DMS153 treated with DMSO at 0.1 percent for 48 hours (cell line): ENCODE results near the gene SLC25A42.

Source experiments
- DNase-seq: peaks from one replicate; lab custom pipeline; 2025; ENCODE audit not compliant: unreplicated experiment; lab: John Stamatoyannopoulos, UW

SLC25A42 gene

DNA sequence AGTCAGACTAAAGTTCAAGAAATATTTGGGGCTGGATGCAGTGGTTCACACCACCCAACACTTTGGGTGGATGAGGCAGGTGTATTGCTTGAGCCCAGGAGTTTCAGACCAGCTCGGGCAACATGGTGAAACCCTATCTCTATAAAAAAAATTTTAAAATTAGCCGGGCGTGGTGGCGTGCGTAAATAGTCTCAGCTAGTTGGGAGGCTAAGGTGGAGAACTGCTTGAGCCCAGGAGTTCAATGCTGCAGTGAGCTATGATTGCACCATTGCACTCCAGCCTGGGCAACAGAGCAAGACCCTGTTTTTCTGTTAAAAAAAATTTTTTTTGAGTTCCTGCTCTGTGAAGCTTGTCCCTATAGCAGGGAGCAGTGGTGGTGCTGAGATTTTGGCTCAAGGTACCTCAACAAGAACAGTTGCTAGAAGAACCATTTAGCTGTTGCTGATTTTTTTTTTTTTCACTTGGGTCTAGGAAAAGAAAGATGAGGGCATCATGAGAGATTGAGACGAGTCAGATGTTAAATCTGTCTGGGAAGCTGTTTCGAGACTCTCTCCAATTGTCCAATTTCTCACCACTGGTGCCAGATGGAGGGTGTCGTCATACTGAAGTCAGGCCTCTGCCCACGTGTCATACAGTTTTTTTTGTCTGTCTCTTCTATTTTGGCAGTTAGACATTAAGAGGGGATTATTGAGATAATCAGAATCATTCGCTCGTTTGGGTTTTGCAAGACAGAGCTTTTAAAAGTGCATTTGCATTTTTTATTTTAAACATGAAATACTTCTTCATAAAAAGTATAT lies 3.7 kb downstream of the SLC25A42 start:
- no peak for DNase-seq

DNA sequence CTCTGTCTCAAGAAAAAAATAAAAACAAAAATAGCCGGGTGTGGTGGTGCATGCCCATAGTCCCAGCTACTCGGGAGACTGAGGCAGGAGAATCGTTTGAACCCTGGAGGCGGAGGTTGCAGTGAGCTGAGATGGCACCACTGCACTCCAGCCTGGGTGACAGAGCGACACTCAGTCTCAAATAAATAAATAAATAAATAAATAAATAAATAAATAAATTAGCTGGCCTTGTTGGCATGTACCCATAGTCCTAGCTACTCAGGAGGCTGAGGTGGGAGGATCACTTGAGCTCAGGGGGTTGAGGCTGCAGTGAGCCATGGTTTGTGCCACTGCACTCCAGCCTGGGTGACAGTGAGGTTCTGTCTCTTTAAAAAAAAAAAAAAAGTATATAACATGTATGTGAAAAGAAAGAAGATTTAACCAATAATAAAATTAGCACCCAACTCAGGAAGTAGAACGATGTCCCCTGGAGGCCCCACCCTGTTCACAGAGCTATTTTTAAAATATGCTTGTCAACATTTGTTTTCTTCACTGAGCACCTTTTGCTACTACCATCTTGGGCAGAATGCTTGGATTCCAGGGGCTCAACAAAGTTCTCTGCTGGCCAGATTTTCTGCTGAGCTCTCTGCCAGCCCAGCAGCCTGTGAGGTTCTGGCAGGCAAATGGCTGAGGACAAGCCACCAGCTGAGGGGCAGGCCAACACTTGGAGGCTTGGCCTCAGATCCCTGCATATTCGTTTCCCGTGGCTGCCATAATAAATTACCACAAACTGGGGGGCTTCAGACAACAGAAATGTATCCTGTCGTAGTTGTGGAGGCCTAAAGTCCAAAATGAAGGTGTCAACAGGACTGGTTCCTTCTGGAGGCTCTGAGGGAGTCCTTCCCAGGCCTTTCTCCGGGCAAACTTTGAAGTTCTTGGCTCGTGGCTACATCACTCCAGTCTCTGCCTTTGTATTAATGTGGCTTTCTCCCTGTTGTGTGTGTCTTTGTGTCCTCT lies 5.2 kb downstream of the SLC25A42 start:
- DNase-seq, result no peak

DNA sequence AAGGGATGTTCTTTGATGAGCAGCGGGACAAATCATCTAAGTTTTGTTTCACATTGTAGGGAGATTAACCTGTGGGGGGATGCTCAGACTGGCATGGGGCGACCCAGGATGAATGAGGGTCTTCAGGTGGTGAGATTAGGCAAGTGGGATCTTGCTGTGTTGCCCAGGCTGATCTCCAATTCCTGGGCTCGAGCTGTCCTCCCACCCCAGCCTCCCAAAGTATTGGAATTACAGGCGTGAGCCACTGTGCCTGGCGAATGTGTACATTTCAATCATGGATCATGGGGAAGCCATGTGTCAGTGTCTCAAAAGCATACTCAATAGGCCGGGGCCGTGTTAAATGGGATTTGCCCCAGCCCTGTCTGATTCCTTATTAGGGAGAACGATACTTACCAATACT lies 8.1 kb downstream of the SLC25A42 start:
- DNase-seq, result no peak

DNA sequence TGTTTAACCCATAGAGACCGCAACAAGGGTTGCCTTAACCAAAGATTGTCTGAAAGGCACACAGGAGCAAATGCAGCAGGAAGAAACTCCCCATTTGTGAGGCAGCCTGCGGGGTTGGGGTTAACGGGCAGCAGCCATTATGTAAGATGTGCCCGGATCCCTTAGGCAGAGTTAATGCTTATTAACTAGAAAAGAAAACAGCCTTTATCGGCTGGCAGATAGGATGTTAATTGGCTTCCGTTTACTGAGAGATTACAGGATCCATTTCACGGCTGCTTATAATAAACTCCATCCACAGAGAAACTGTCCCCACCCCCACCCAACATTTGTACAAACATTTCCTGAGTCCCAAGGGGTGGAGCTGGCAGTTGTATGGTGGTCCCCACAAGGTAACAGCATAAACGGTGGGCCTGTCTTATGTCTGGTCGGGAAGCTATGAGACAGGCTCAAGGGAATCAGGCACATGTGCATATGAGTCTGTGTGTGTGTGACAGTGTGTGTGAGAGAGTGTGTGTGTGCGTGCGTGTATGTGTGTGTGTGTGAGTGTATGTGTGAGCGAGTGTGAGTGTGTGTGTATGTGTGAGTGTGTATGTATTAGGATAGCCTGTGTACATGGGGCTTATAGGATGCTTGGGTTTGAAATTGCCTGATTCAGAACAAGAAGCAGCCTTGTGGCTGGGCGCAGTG lies 10.5 kb downstream of the SLC25A42 start:
- DNase-seq, result no peak

DNA sequence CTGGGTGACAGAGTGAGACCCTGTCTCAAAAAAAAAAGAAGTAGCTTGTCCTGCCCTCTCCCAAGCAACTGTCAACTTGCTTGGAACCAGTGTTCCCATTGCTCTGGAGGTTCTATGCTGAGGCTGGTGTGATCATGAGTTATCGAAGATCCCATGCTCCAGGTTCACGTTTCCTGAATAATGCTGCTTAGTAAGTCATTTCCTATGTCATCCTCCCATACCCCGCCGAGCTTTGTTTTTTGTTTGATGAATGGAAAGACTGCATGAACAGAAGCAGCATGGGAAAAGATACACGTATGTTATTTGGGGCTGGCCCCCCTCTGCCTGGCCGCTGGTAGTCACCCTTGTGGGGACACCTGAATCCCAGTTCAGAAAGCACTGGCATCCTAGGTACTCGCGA lies 11.3 kb downstream of the SLC25A42 start:
- no peak for DNase-seq

DNA sequence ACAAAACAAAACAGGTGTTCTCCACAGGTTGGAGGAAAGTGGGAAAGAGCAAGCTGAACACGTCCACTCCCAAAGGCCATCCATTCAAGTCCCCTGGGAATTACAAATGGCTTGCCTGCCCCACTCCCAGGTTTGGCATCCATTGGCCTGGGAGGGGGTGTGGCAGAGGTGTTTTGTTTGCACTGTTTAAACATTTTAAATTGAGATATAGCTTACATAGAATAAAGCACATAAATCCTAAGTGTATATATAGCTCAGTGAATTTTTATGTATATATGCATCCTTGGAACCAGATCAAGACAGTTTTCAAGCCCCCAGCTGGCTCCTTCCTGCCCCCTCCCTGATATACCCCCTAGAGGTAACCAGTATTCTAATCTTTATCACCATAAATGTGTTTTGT lies 12.7 kb downstream of the SLC25A42 start:
- no peak for DNase-seq

DNA sequence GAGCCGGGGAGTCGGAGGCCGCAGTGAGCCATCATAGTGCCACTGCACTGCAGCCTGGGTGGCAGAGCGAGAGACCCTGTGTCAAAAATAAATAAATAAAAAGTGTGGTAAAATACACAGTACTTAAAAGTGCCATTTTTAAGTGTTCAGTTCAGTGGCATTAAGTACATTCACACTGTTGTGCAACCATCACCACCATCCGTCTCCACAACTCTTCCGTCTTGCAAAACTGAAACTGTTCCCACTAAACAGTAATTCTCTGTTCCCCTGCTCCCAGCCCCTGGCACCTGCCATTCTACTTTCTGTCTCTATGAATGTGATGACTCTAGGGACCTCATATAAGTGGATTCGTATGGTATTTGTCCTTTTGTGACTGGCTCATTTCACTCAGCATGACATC lies 13.3 kb downstream of the SLC25A42 start:
- no peak for DNase-seq

DNA sequence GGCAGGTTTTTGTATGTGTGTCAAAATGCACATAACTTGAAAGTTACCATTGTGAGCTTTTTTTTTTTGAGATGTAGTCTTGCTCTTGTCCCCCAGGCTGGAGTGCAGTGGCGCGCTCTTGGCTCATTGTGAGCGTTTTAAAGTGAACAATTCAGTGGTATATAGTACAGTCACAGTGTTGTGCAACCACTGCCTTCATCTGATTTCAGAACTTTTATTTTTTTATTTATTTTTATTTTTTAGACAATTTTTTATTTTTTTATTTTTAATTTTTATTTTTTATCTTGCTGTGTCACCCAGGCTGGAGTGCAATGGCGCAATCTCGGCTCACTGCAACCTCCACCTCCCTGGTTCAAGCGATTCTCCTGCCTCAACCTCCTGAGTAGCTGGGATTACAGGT lies 15.0 kb downstream of the SLC25A42 start:
- no peak for DNase-seq

DNA sequence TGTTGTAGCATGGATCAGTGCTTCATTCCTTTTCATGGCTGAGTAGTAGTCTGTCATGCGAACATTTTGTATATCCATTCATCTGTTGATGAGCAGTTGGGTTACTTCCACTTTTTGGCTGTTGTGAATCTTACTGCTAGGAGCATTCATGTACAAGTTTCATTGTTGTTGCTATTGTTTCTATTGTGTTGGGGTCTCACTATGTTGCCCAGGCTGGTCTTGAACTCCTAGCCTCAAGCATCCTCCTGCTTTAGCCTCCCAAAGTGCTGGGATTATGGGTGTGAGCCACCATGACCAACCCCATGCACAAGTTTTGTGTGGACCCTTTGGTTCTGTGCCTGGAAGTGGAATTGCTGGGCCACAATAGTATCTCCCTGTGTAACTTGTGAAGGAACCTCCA lies 15.8 kb downstream of the SLC25A42 start:
- no peak for DNase-seq

DNA sequence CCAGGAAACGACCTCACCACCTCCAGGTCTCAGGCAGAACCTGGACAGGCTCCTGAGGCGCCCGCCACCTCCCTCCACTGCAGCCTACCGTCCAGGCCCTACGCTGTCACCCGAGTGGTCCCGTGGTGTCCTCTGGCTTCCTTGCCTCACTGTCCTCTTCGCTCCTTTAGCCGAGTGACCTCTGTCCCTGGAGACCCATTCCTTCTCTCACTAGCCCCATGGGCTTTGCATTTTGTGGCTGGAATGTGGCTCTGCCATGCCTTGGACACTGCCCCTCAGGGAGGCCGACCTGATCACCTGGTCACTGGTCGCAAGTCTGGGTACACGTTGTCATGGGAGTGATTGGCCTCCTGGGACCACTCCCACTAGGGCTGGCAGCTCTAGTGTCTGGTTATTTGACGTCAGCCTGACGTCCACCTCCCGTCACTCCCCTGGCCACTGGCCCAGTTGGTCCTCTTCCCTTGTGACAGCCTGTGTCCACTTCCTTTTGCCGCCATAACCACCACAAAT lies 17.9 kb downstream of the SLC25A42 start:
- no peak for DNase-seq

DNA sequence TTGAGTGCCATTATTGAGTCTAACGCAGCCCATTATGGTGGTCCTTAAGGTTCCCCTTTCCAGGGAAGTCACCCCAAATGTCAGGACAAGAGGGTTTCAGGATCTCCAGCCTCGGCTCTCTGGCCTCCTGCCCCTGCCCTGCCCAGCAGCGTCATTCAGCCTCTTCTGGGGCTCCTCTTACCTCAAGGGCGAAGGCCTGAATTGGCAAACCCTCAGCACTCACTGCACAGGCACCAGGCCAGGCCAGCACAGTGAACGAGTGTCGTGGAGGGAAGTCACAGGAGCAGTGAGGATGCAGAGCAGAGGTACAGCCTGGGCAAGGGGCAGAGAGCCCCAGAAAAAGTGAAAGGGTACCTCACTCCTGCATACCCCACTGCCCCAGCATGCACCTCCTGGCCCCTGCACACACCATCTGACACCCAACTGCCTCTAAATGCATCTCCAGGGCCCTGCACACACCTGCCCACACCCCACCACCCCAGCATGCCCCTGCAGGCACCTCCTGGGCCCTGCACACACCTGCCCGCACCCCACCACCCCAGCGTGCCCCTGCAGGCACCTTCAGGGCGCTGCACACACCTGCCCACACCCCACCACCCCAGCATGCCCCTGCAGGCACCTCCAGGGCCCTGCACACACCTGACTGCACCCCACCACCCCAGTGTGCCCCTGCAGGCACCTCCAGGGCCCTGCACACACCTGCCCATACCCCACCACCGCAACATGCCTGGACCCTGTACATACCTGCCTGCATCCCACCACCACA lies 19.8 kb downstream of the SLC25A42 start:
- no peak for DNase-seq

DNA sequence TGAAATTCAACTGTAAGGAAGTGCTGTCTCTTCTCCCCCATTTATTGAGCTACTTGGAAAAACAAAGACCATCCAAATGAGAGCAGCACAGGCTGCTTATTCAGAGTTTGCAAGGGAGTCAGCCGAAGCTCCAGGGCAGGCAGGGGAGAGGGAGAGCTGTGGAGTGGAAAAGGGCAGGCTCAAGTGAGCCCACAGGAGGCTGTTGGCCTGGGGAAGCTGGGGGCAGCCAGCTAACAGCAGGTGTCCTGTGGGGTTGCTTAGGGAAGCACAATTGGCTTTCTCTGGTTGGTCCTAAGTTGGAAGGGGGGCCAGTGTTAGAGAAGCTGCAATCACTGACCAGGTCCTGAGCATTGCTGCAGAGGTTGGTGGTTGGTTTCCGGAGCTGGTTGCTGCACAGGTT lies 23.9 kb downstream of the SLC25A42 start:
- DNase-seq, result no peak

DNA sequence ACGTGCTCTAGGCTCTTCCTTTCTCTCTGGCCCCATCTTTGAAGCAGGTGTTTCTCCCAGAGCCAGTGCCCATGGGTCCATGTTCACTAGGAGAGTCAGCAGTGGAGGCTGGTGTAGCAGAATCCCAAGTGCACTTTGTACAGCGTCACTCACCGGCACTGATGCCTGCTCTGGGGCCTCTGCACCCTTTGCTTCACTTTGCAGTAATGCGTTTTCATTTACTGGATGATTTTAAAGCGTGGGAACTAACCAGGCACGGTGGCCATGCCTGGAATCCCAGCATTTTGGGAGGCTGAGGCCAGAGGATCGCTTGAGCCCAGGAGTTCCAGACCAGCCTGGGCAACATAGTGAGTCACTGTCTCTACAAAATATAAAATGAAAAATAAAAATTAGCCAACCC lies 30.7 kb downstream of the SLC25A42 start:
- no peak for DNase-seq

DNA sequence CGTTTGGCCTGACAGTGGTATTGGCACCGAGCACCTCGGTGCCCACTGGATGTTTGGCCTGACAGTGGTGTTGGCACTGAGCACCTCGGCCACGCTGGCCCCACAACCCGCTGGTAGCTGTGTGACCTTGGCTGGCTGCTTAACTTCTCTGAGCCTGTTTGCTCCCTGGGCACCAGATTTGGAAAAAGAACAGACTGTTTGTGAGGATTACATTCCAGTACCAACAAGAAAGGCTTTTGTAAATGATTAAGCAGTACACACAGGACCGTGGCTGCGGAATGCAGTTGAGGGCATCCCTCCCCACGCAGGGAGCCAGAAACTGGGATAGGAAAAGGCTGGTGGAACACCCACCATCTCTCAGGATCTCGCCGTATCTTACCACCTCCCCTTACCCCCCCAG lies 31.9 kb downstream of the SLC25A42 start:
- no peak for DNase-seq

DNA sequence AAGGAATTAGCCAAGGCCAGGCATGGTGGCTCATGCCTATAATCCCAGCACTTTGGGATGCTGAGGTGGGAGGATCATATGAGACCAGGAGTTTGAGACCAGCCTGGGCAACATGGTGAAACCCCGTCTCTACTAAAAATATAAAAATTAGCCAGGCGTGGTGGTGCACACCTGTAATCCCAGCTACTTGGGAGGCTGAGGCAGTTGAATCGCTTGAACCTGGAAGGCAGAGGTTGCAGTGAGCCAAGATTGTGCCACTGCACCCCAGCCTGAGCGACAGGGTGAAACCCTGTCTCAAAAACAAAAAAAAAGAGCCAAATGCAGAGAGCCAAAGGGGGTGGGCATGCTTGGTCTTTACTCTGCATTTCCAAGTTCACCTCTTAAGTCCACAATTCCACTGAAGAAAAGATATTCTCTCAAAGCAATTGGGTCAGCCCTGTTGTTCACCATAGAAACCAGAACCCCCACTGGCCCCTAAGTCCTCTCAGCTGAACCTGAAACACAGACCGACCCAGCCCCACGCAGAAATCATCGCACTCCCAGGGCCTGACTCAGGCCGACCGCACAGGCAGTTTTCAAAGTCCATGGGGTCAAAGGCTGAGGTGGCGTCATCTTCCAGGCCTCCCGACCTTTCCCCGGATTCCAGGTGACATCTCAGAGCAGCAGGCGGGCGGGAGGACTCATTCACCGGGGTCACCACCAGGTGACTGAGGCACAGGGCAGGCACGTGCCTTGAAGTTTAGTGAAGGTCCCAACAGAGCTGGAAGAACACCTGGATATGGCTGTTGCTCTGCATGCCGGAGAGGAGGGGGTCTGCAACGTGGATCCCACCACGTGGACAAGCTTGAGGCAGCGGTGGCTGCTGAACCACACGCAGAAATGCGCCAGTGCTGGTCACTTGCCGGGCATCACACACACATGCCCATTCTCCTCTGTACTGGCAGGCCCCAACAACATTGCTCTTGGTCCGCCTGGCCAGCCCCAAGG lies 33.1 kb downstream of the SLC25A42 start:
- DNase-seq, result no peak

DNA sequence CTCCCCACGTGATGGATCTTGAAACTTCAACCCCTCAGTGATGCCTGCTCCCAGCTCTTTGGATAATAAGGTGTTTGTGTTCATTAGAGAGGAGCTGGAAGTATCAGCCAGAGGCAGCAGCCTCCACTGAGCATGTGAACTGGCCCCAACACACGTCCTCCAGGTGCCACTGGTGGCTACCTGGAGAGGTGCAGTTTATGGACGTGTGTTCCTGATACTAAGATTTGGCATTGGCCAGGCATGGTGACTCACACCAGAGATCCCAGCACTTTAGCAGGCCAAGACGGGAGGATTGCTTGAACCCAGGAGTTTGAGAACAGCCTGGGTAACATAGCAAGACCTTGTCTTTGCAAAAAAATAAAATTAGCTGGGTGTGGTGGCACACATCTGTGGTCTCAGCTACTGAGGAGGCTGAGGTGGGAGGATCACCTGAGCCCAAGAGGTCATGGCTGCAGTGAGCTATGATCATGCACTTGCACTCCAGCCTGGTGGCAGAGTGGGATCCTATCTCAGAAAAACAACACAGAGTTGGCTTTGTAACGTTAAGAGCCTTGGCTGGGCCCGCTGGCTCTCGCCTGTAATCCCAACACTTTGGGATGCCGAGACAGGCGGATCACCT lies 34.4 kb downstream of the SLC25A42 start:
- DNase-seq, result no peak

DNA sequence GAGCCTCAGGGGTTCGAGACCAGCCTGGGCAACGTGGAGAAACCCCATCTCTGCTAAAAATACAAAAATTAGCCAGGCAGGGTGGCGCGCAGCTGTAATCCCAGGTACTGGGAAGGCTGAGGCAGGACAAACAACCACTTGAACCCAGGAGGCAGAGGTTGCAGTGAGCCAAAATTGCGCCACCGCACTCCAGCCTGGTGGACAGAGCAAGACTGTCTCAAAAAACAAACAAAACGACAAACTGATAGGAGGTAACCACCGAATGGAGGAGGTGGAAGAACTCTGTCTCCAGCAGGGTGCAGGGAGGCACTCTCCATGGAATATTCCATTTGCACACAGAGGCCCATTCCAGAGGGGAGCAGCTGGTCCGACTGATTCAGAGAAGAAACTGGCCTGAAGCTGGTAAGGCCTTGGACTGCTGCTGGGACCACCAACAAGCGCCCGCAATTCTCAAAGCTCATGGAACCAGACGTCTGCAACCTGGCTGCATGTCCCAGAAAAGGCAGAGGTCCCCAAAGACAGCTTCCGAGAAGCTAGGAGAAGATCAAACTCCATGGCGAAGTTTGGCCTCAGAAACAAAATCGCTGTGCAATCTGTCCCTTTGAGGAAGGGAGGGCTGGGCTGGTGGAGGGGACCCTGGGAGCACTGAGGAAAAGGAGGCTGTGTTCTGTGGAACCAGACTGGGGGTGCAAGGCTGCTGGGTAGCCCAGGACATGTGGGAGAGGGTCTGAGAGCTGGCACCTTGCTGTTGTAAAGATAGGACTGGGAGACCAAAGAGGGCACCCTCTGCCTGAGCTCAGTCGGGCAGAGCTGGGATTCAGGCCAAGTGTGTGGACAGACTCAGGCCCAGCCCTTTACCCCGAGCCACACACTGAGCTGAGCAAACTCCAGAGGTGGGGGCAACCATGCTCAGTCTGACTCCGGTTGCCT lies 35.2 kb downstream of the SLC25A42 start:
- DNase-seq, result no peak

DNA sequence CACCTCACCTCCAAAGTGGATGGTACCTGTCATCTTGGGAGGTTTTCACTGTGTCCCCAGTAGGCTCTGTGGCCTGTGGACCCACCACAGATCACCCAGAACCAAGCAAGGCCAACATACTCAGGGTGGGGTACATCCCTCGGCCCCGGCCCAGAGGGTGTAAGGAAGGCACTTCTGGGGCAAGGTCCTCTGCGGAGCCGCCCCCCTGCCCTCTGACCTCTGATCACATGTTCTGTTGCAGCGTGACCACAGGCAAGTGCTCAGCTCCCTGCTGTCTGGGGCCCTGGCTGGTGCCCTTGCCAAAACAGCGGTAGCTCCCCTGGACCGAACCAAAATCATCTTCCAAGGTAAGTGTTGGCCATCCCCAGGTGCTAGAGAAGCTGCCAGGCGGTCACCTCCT lies 37.7 kb downstream of the SLC25A42 start:
- DNase-seq, result no peak
